SK-N-SH (cell line): Measurements from ENCODE around the gene TMEM14B. TPM values are rescaled to one million over a fixed set of nuclear protein-coding genes. Genes with fewer than 3 reads are reported as not detected.

Source experiments
- CTCF ChIA-PET: fragments of 300-600, 350-600 bp; formaldehyde crosslinking; extraction: SDS; loops from one replicate; lab custom pipeline; 2021; lab: Yijun Ruan, JAX
- POLR2A ChIA-PET: fragments of 350-600 bp; sonication (Branson Sonifier 250); formaldehyde crosslinking; extraction: SDS; loops from one replicate; lab custom pipeline; 2020; ENCODE audit warnings: antibody characterized with exemption, inconsistent platforms; lab: Yijun Ruan, JAX
- DNase-seq: peaks from one replicate; pipeline ENCODE4 v3.0.0; 2012
- H2AFZ ChIP-seq: fragments of 200-600 bp; sonication (generic); 2 replicates; pipeline ENCODE4 v1.8.1; 2016; ENCODE audit warnings: antibody characterized with exemption, mild to moderate bottlenecking, low read depth
- H3F3A ChIP-seq: fragments of 200-600 bp; sonication (generic); replicated peaks from 2 replicates; pipeline ENCODE3; 2016; ENCODE audit warnings: antibody characterized with exemption, mild to moderate bottlenecking; ENCODE audit not compliant: insufficient read depth
- H3K27ac ChIP-seq, 2 experiments: fragments of 200-500 bp in 1 of 2; fragments of 200-600 bp in 1 of 2; sonication (Bioruptor generic) in 1 of 2; sonication (generic), shearing (Covaris generic) in 1 of 2; 2 replicates each; pipeline versions ENCODE4 v1.5.1 to v1.6.1; 2014 to 2016; ENCODE audit warnings: low read depth in 2 of 2, inconsistent platforms in 1 of 2, low read length in 1 of 2, mild to moderate bottlenecking in 1 of 2, mixed read lengths in 1 of 2
- H3K27me3 ChIP-seq: fragments of 200-600 bp; sonication (generic), shearing (Covaris generic); 2 replicates; pipeline ENCODE4 v1.6.1; 2016; ENCODE audit warnings: mixed run types; ENCODE audit not compliant: insufficient read depth
- H3K36me3 ChIP-seq, 2 experiments: fragments of 200-500 bp in 1 of 2; fragments of 200-600 bp in 1 of 2; sonication (Bioruptor generic) in 1 of 2; sonication (generic) in 1 of 2; replicated peaks in 1 of 2; 2 replicates each; pipeline versions ENCODE3 to v1.5.1; 2014 to 2016; ENCODE audit warnings: low read length in 1 of 2, mild to moderate bottlenecking in 1 of 2; ENCODE audit not compliant: insufficient read depth in 2 of 2, control insufficient read depth in 1 of 2
- H3K4me1 ChIP-seq, 2 experiments: fragments of 200-500 bp in 1 of 2; fragments of 200-600 bp in 1 of 2; sonication (Bioruptor generic) in 1 of 2; sonication (generic), shearing (Covaris generic) in 1 of 2; 2 replicates each; pipeline versions ENCODE4 v1.5.1 to v1.6.1; 2014 to 2016; ENCODE audit warnings: low read depth in 1 of 2, low read length in 1 of 2, mixed run types in 1 of 2; ENCODE audit not compliant: insufficient read depth in 2 of 2, control insufficient read depth in 1 of 2
- H3K4me2 ChIP-seq: fragments of 200-600 bp; sonication (generic), shearing (Covaris generic); 2 replicates; pipeline ENCODE4 v1.6.1; 2017; ENCODE audit warnings: mixed run types
- H3K4me3 ChIP-seq, 2 experiments: fragments of 200-500 bp in 1 of 2; fragments of 200-600 bp in 1 of 2; sonication (Bioruptor generic) in 1 of 2; sonication (generic), shearing (Covaris generic) in 1 of 2; 2 replicates each; pipeline versions ENCODE4 v1.5.1 to v1.8.1; 2014 to 2016; ENCODE audit warnings: low read depth in 2 of 2, inconsistent platforms in 1 of 2, low read length in 1 of 2, mild to moderate bottlenecking in 1 of 2, mixed read lengths in 1 of 2, moderate library complexity in 1 of 2
- H3K79me2 ChIP-seq: fragments of 200-600 bp; sonication (generic); 2 replicates; pipeline ENCODE4 v1.8.1; 2017; ENCODE audit warnings: mild to moderate bottlenecking; ENCODE audit not compliant: insufficient read depth
- H3K9ac ChIP-seq: fragments of 200-600 bp; sonication (generic); 2 replicates; pipeline ENCODE4 v1.6.1; 2017; ENCODE audit warnings: mixed run types
- H3K9me2 ChIP-seq: fragments of 200-600 bp; sonication (generic); 2 replicates; pipeline ENCODE4 v1.6.1; 2017; ENCODE audit warnings: mixed run types
- H3K9me3 ChIP-seq: fragments of 200-600 bp; sonication (generic); 2 replicates; pipeline ENCODE4 v1.6.1; 2017; ENCODE audit warnings: mixed run types, mild to moderate bottlenecking, moderate library complexity
- H4K20me1 ChIP-seq: fragments of 200-600 bp; sonication (generic); 2 replicates; pipeline ENCODE4 v1.6.1; 2017; ENCODE audit warnings: mild to moderate bottlenecking, mixed run types; ENCODE audit not compliant: insufficient read depth
- ELF1 ChIP-seq: IDR thresholded peaks from 2 replicates; pipeline ENCODE4 v1.4.0; 2012
- EP300 ChIP-seq, 2 experiments: IDR thresholded peaks; 2 replicates each; pipeline versions ENCODE4 v1.4.0 to v1.6.1; 2012; ENCODE audit warnings: borderline replicate concordance in 1 of 2, low read depth in 1 of 2, low read length in 1 of 2
- FOSL2 ChIP-seq: IDR thresholded peaks from 2 replicates; pipeline ENCODE4 v1.4.0; 2012; ENCODE audit warnings: low read depth, mild to moderate bottlenecking, moderate library complexity, borderline replicate concordance
- FOXJ3 ChIP-seq: sonication (generic); formaldehyde crosslinking; IDR thresholded peaks from 2 replicates; pipeline ENCODE4 v1.5.1; 2020; ENCODE audit warnings: mild to moderate bottlenecking, missing genetic modification reagents
- FOXM1 ChIP-seq: IDR thresholded peaks from 2 replicates; pipeline ENCODE4 v1.4.0; 2012; ENCODE audit warnings: low read depth, mild to moderate bottlenecking
- GABPA ChIP-seq: IDR thresholded peaks from 2 replicates; pipeline ENCODE4 v1.4.0; 2012; ENCODE audit warnings: low read depth, mild to moderate bottlenecking
- JUND ChIP-seq: IDR thresholded peaks from 2 replicates; pipeline ENCODE4 v1.4.0; 2012
- MEF2A ChIP-seq: IDR thresholded peaks from 2 replicates; pipeline ENCODE4 v1.4.0; 2012; ENCODE audit warnings: low read depth, borderline replicate concordance
- MXI1 ChIP-seq: IDR thresholded peaks from 2 replicates; pipeline ENCODE4 v1.6.1; 2012; ENCODE audit warnings: mild to moderate bottlenecking, low read depth, low read length, improper control_type of control experiment
- RFX5 ChIP-seq: IDR thresholded peaks from 2 replicates; pipeline ENCODE4 v1.6.1; 2012; ENCODE audit warnings: mild to moderate bottlenecking, improper control_type of control experiment, low read length
- SIN3A ChIP-seq: IDR thresholded peaks from 2 replicates; pipeline ENCODE4 v1.6.1; 2012; ENCODE audit warnings: low read depth, mild to moderate bottlenecking, low read length, moderate library complexity, borderline replicate concordance
- TAF1 ChIP-seq: IDR thresholded peaks from 2 replicates; pipeline ENCODE4 v1.6.1; 2012; ENCODE audit warnings: low read depth, mild to moderate bottlenecking, low read length, moderate library complexity, borderline replicate concordance
- TEAD4 ChIP-seq: IDR thresholded peaks from 2 replicates; pipeline ENCODE4 v1.4.0; 2012; ENCODE audit warnings: mild to moderate bottlenecking, borderline replicate concordance; ENCODE audit not compliant: insufficient read depth
- YY1 ChIP-seq: IDR thresholded peaks from 2 replicates; pipeline ENCODE4 v1.4.0; 2012; ENCODE audit warnings: low read depth, mild to moderate bottlenecking
- WGBS: methylation state at CpG from one replicate; pipeline ENCODE4 v1.1.6; 2017; ENCODE audit warnings: low lambda C conversion rate; 5-methylcytosine and 5-hydroxymethylcytosine counted together
- polyA plus RNA-seq, 3 experiments: library from polyadenylated mRNA; depleted of rRNA; stranded (reverse); fragments of >200 nt; gene quantifications; 2 replicates each; pipeline ENCODE4 v1.2.3, GENCODE V29; 2012
- TF ChIP-seq, protein P1 (sequence below): fragments of 150-350 bp; IDR thresholded peaks from 2 replicates; pipeline ENCODE4 v1.6.1; 2016; ENCODE audit warnings: mild to moderate bottlenecking, low read depth, low read length
- TF ChIP-seq, protein P2 (sequence below): IDR thresholded peaks from 2 replicates; pipeline ENCODE4 v1.4.0; 2012; ENCODE audit warnings: low read depth, borderline replicate concordance
- TF ChIP-seq, protein P3 (sequence below): IDR thresholded peaks from 2 replicates; pipeline ENCODE4 v1.4.0; 2012; ENCODE audit warnings: low read depth
- TF ChIP-seq, protein P4 (sequence below): fragments of 200-600 bp; sonication (generic); IDR thresholded peaks from 2 replicates; pipeline ENCODE4 v1.6.1; 2017; ENCODE audit warnings: antibody characterized with exemption, mild to moderate bottlenecking, moderate library complexity
- TF ChIP-seq, protein P5 (sequence below): fragments of 150-350 bp; IDR thresholded peaks from 2 replicates; pipeline ENCODE4 v1.6.1; 2017; ENCODE audit warnings: antibody characterized with exemption, low read length, low read depth, borderline replicate concordance

TMEM14B gene
- polyA plus RNA-seq, 1 of the 3 experiments (the other 2 are of a cell fraction), result 93.6 TPM

DNA sequence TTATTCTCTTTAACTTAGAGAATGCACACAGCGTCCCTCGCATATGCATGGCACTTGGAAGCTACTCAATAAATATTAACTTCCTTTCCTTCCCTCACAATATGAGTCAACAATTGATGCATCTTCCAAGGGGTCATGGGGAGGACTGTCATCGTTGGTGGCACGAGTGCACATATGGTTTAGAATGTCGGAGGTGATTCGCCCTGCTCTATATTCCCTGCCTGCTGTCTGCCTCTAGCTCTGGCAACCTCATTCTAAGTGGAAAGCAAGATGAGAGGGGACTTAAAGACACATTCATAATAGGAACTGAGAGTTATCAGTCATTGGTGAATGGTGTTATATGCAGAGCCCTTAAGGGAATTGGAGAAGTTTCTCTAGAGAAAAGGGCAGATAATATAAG lies 46.1 kb downstream of the TMEM14B start:
- POLR2A ChIA-PET, result no interaction called here
- WGBS, result 84% methylated on average over 6 of the region's 6 CpGs

DNA sequence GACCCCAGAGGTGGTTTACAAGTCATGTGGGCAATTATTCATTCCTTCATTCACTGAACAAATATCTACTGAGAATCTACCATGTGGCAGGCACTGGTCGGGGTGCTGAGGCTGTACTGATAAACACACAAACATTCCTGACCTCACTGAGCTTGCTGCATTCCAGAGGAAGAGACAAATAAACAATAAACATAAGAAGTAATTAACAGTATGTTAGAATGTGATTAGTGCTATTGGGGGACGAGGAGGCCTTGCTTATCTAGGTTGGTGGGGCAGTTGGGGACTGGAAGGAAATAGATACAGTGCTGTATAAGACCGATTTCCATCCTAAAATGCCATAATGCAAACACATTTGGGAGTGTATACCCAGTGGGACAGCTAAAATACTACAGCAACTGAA lies 46.6 kb downstream of the TMEM14B start:
- H3K9me2 ChIP-seq, result no peaks in the 10 kb centered on the region
- TF ChIP-seq SIN3A, result no peak
- TF ChIP-seq ELF1, result no peak
- TF ChIP-seq, protein P1, sequence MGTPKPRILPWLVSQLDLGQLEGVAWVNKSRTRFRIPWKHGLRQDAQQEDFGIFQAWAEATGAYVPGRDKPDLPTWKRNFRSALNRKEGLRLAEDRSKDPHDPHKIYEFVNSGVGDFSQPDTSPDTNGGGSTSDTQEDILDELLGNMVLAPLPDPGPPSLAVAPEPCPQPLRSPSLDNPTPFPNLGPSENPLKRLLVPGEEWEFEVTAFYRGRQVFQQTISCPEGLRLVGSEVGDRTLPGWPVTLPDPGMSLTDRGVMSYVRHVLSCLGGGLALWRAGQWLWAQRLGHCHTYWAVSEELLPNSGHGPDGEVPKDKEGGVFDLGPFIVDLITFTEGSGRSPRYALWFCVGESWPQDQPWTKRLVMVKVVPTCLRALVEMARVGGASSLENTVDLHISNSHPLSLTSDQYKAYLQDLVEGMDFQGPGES, result no peak
- no peak for TF ChIP-seq RFX5
- TF ChIP-seq GABPA, result no peak
- no peak for TF ChIP-seq MEF2A
- TF ChIP-seq, protein P2, sequence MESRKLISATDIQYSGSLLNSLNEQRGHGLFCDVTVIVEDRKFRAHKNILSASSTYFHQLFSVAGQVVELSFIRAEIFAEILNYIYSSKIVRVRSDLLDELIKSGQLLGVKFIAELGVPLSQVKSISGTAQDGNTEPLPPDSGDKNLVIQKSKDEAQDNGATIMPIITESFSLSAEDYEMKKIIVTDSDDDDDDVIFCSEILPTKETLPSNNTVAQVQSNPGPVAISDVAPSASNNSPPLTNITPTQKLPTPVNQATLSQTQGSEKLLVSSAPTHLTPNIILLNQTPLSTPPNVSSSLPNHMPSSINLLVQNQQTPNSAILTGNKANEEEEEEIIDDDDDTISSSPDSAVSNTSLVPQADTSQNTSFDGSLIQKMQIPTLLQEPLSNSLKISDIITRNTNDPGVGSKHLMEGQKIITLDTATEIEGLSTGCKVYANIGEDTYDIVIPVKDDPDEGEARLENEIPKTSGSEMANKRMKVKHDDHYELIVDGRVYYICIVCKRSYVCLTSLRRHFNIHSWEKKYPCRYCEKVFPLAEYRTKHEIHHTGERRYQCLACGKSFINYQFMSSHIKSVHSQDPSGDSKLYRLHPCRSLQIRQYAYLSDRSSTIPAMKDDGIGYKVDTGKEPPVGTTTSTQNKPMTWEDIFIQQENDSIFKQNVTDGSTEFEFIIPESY, result no peak
- TF ChIP-seq, protein P3, sequence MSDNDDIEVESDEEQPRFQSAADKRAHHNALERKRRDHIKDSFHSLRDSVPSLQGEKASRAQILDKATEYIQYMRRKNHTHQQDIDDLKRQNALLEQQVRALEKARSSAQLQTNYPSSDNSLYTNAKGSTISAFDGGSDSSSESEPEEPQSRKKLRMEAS, result no peak
- no peak for TF ChIP-seq FOXJ3 (CRISPR knock-in tag)
- no peak for TF ChIP-seq FOSL2
- TF ChIP-seq, all 33 proteins: peak for 0
- H3K36me3 ChIP-seq, result peaks cover 0 to 1% of the 10 kb centered on the region in 2 experiments
- 77% methylated on average over 3 of the region's 3 CpGs for WGBS
- H3F3A ChIP-seq, result no peaks in the 10 kb centered on the region
- ChIA-PET CTCF (interaction anchor here (1.3 to 2.0 kb wide), 3 partner anchors 8 to 316 kb away, joined by 3 to 11 read pairs (median 9); no protein-coding TSS in a partner anchor), POLR2A (no interaction called here)
- no peaks in the 10 kb centered on the region for H3K79me2 ChIP-seq
- H3K27me3 ChIP-seq, result no peaks in the 10 kb centered on the region
- no peaks in the 10 kb centered on the region for H4K20me1 ChIP-seq
- no peaks in the 10 kb centered on the region for H3K9me3 ChIP-seq
- H2AFZ ChIP-seq, result no peak overlapping the region
- H3K4me1 ChIP-seq, result no peaks in the 10 kb centered on the region
- no peak overlapping the region for H3K4me3 ChIP-seq
- no peak for DNase-seq
- H3K4me2 ChIP-seq, result no peak overlapping the region
- no peak overlapping the region for H3K9ac ChIP-seq
- no peak overlapping the region for H3K27ac ChIP-seq

More for the DNA sequence above, 46.1 kb downstream of the TMEM14B start:
- no peaks in the 10 kb centered on the region for H3K9me2 ChIP-seq
- TF ChIP-seq, protein P4, sequence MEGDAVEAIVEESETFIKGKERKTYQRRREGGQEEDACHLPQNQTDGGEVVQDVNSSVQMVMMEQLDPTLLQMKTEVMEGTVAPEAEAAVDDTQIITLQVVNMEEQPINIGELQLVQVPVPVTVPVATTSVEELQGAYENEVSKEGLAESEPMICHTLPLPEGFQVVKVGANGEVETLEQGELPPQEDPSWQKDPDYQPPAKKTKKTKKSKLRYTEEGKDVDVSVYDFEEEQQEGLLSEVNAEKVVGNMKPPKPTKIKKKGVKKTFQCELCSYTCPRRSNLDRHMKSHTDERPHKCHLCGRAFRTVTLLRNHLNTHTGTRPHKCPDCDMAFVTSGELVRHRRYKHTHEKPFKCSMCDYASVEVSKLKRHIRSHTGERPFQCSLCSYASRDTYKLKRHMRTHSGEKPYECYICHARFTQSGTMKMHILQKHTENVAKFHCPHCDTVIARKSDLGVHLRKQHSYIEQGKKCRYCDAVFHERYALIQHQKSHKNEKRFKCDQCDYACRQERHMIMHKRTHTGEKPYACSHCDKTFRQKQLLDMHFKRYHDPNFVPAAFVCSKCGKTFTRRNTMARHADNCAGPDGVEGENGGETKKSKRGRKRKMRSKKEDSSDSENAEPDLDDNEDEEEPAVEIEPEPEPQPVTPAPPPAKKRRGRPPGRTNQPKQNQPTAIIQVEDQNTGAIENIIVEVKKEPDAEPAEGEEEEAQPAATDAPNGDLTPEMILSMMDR, result no peak
- TF ChIP-seq TAF1, result no peak
- TF ChIP-seq MXI1, result no peak
- TF ChIP-seq, protein P5, sequence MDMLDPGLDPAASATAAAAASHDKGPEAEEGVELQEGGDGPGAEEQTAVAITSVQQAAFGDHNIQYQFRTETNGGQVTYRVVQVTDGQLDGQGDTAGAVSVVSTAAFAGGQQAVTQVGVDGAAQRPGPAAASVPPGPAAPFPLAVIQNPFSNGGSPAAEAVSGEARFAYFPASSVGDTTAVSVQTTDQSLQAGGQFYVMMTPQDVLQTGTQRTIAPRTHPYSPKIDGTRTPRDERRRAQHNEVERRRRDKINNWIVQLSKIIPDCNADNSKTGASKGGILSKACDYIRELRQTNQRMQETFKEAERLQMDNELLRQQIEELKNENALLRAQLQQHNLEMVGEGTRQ, result no peak
- TF ChIP-seq, protein P3, result no peak
- no peak for TF ChIP-seq EP300 (IDR thresholded peaks at IDR 0.05; ENCODE audit: borderline replicate concordance in 1 of 2, low read depth in 1 of 2, low read length in 1 of 2)
- no peak for TF ChIP-seq FOXM1
- no peak for TF ChIP-seq FOXJ3 (CRISPR knock-in tag)
- no peak for TF ChIP-seq TEAD4
- TF ChIP-seq YY1, result no peak
- no peak for TF ChIP-seq JUND
- H3K9ac ChIP-seq, result no peak overlapping the region
- H3K27me3 ChIP-seq, result no peaks in the 10 kb centered on the region
- no peaks in the 10 kb centered on the region for H3K79me2 ChIP-seq
- H3K4me3 ChIP-seq, result no peak overlapping the region
- no peak overlapping the region for H2AFZ ChIP-seq
- no peaks in the 10 kb centered on the region for H3K4me1 ChIP-seq
- DNase-seq, result no peak
- CTCF ChIA-PET, result interaction anchor here (1.3 to 2.0 kb wide), 3 partner anchors 9 to 315 kb away, joined by 3 to 11 read pairs (median 9); no protein-coding TSS in a partner anchor
- H3K9me3 ChIP-seq, result no peaks in the 10 kb centered on the region
- H3K36me3 ChIP-seq, result peaks cover 0 to 4% of the 10 kb centered on the region in 2 experiments
- H3K4me2 ChIP-seq, result no peak overlapping the region
- no peaks in the 10 kb centered on the region for H4K20me1 ChIP-seq
- H3F3A ChIP-seq, result no peaks in the 10 kb centered on the region
- H3K27ac ChIP-seq, result no peak overlapping the region
